Naive thymus-derived CD4-positive, alpha-beta T cell (primary cell): ENCODE data around the gene NUP98. TPM values are rescaled to one million over a fixed set of nuclear protein-coding genes. Genes with fewer than 3 reads are reported as not detected.

Experiments
- ATAC-seq: fragments of 150-1000 bp; cut with Tn5 transposase; 2 replicates; pipeline ENCODE4 v1.10.0; 2021; ENCODE audit warnings: mild to moderate bottlenecking, moderate library complexity
- CTCF ChIA-PET: fragments of 350-600 bp; sonication (Branson Sonifier 250); formaldehyde crosslinking; loops from one replicate; lab custom pipeline; 2021; ENCODE audit warnings: antibody characterized with exemption; lab: Charles Lee
- POLR2A ChIA-PET: fragments of 350-600 bp; sonication (Branson Sonifier 250); formaldehyde crosslinking; loops from one replicate; lab custom pipeline; 2021; ENCODE audit warnings: antibody characterized with exemption, inconsistent platforms; lab: Charles Lee
- DNase-seq, 9 donors: peaks; one replicate each; pipeline versions ENCODE4 v3.0.0 to v3.0.0-alpha.2; 2020 to 2022; ENCODE audit warnings: mixed read lengths in 1 of 9
- H3K27ac ChIP-seq: one replicate; pipeline ENCODE4 v1.7.0; 2013; ENCODE audit warnings: mild to moderate bottlenecking, low read depth, low read length, moderate library complexity
- H3K27me3 ChIP-seq, 2 donors: one replicate each; pipeline ENCODE4 v1.7.0; 2013; ENCODE audit warnings: low read length in 2 of 2, mild to moderate bottlenecking in 2 of 2, moderate library complexity in 2 of 2; ENCODE audit not compliant: control insufficient read depth in 2 of 2, insufficient read depth in 2 of 2
- H3K36me3 ChIP-seq, 3 experiments: 1 replicate in 2 of 3; 2 replicates in 1 of 3; pipeline ENCODE4 v1.7.0; 2013; ENCODE audit warnings: low read length in 3 of 3, mild to moderate bottlenecking in 3 of 3, moderate library complexity in 1 of 3; ENCODE audit not compliant: insufficient read depth in 3 of 3, control insufficient read depth in 2 of 3
- H3K4me1 ChIP-seq, 2 donors: one replicate each; pipeline ENCODE4 v1.7.0; 2013; ENCODE audit warnings: low read length in 2 of 2, mild to moderate bottlenecking in 2 of 2, moderate library complexity in 1 of 2; ENCODE audit not compliant: control insufficient read depth in 2 of 2, insufficient read depth in 2 of 2
- H3K4me3 ChIP-seq: 2 replicates; pipeline ENCODE4 v1.7.0; 2013; ENCODE audit warnings: mild to moderate bottlenecking, low read length
- H3K9me3 ChIP-seq, 3 experiments: 1 replicate in 2 of 3; 2 replicates in 1 of 3; pipeline ENCODE4 v1.7.0; 2013; ENCODE audit warnings: low read length in 3 of 3; ENCODE audit not compliant: control insufficient read depth in 2 of 3
- H3K27ac Mint-ChIP-seq, 9 donors: one replicate each; pipeline ENCODE4 v1.8.0; 2020 to 2022; ENCODE audit warnings: mixed read lengths in 9 of 9, mild to moderate bottlenecking in 8 of 9, moderate library complexity in 5 of 9, inconsistent platforms in 2 of 9
- H3K27me3 Mint-ChIP-seq, 5 donors: one replicate each; pipeline ENCODE4 v1.8.0; 2021 to 2022; ENCODE audit warnings: mixed read lengths in 5 of 5, mild to moderate bottlenecking in 1 of 5
- H3K36me3 Mint-ChIP-seq, 5 donors: one replicate each; pipeline ENCODE4 v1.8.0; 2020 to 2022; ENCODE audit warnings: mixed read lengths in 5 of 5, mild to moderate bottlenecking in 3 of 5, inconsistent platforms in 1 of 5
- H3K4me1 Mint-ChIP-seq, 7 donors: one replicate each; pipeline ENCODE4 v1.8.0; 2020 to 2022; ENCODE audit warnings: mixed read lengths in 7 of 7, mild to moderate bottlenecking in 3 of 7, inconsistent platforms in 1 of 7
- H3K4me3 Mint-ChIP-seq, 10 donors: one replicate each; pipeline ENCODE4 v1.8.0; 2020 to 2022; ENCODE audit warnings: mild to moderate bottlenecking in 10 of 10, mixed read lengths in 10 of 10, moderate library complexity in 6 of 10, inconsistent platforms in 2 of 10
- H3K9me3 Mint-ChIP-seq, 11 donors: one replicate each; pipeline ENCODE4 v1.8.0; 2020 to 2022; ENCODE audit warnings: mixed read lengths in 11 of 11, mild to moderate bottlenecking in 4 of 11, inconsistent platforms in 1 of 11, moderate library complexity in 1 of 11
- intact Hi-C, 2 donors: fragments of 100-400 bp; cut with micrococcal nuclease; formaldehyde crosslinking; loops; one replicate each; pipeline ENCODE4 v1.15.1; 2023
- polyA plus RNA-seq, 2 donors: library from polyadenylated mRNA; unstranded; fragments of 300-500 nt; fragmentation: Illumina TruSeq; gene quantifications; one replicate each; pipeline ENCODE4 v1.2.3, GENCODE V29; 2021
- total RNA-seq, 6 experiments: library from RNA in 5 of 6; stranded (reverse) in 5 of 6; gene quantifications; 1 replicate in 5 of 6; 2 replicates in 1 of 6; pipeline ENCODE4 v1.2.3 and lab custom pipeline; 2021 to 2026

Gene NUP98
- total and polyA plus RNA-seq, 7 experiments from 2014 or later = 45.0 to 137 (median 104) TPM

- Histone ChIP-seq H3K36me3 (peaks cover 0 to 23% (median 2%) of the 10 kb centered on the region in 3 experiments), H3K27ac (peak overlapping the region; percentile 95), H3K4me3 (peak overlapping the region; percentile 38), H3K9me3 (no peaks in the 10 kb centered on the region), H3K4me1 (peaks cover 78 to 80% of the 10 kb centered on the region in 2 donors), H3K27me3 (no peaks in the 10 kb centered on the region)
- Mint-ChIP-seq H3K4me1 (peaks cover 65 to 91% (median 84%) of the 10 kb centered on the region in 7 donors), H3K27ac (peak overlapping the region; percentile 86 to 99 (median 93)), H3K4me3 (peak overlapping the region; percentile 86 to 99 (median 94)), H3K27me3 (no peaks in the 10 kb centered on the region), H3K36me3 (peaks cover 7 to 47% (median 22%) of the 10 kb centered on the region in 5 donors), H3K9me3 (peaks cover 0 to 7% (median 0%) of the 10 kb centered on the region in 11 donors)
- ATAC-seq = no peak
- ChIA-PET POLR2A (interaction anchor here (0.8 to 17.9 kb wide), 10 partner anchors 8 to 223 kb away, joined by 3 to 399 read pairs (median 4); partner anchors contain the start of gene STIM1), CTCF (interaction anchor here (0.6 to 12.5 kb wide), 5 partner anchors 10 to 457 kb away, joined by 3 to 213 read pairs (median 5); partner anchors contain the start of gene STIM1)
- intact Hi-C loops = no loop called here
- DNase-seq = no peak
Observed at GRCh38 chr11:3835751-3836150, 38.4 kb upstream of the NUP98 start.

DNA sequence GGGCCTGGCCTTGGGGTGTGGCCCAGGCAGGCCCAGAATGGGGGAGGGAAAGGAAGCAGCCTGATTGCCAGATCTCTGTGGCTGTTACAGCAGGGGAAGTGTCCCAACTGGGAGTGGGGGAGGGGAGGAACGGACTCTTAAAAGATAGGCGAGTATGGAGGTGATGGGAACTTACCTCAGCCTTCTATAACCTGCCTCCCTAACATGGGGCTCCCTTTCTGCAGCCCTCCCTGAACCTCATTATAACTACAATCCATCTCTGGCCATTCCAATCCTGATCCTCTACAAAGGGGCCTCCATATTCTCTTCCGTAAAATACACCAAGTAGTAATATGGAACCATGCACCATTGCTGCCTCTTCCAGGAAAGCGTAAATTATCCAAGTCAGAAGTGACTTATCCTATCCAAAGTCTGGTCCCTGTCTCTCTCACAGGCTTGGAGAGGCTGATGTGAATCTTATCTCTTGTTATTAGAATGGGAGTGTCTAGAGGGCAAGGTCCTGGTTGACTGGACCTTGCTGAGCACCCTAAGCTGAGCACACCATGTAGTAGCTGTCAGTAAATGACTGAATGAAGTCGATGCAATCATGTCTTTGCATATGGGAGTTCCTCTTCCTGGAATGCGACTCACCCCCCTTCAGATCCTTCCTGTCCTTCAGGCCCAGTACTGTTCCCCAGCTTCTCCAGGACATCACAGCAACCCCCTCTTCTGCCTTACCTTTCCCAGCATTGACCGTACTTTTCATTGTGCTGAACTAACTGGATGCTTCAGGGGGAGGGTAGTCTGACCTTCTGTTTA is 37.5 kb upstream of the NUP98 start:
- H3K4me3 ChIP-seq = peak overlapping the region; percentile 38
- peak; percentile 28 for ATAC-seq

DNA sequence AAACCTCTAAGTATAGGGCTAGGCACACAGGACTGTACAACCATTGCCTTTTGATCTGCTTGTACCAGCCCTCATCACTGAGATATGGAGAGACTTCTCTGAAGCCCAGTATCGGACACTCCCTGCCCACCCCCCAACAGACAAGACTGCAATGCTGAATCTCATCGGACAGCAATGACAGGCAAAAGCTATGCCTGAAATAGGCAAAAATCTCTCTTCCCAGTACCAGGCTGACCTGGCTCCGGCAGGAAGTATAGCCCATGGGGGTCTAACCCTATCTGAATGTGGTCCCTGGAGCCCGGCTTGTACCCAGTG is 37.0 kb upstream of the NUP98 start:
- ChIA-PET CTCF (no interaction called here), POLR2A (interaction anchor here (0.7 to 17.9 kb wide), 6 partner anchors 9 to 38 kb away, joined by 3 to 399 read pairs (median 4); partner anchors contain the start of gene STIM1)
- peaks cover 73 to 93% (median 83%) of the 10 kb centered on the region in 7 donors for H3K4me1 Mint-ChIP-seq
- H3K27me3 ChIP-seq = no peaks in the 10 kb centered on the region
- peaks cover 0 to 32% (median 2%) of the 10 kb centered on the region in 3 experiments for H3K36me3 ChIP-seq
- ATAC-seq (no peak), DNase-seq (no peak)
- H3K9me3 Mint-ChIP-seq = peaks cover 0 to 4% (median 0%) of the 10 kb centered on the region in 11 donors
- no peaks in the 10 kb centered on the region for H3K9me3 ChIP-seq
- H3K27ac ChIP-seq = peak overlapping the region; percentile 95
- peak overlapping the region; percentile 38 for H3K4me3 ChIP-seq
- intact Hi-C loops = loop anchor here in 1 of 2 donors (1.0 kb wide), 1 partner anchor 10 kb away; no protein-coding TSS in a partner anchor
- H3K4me1 ChIP-seq = peaks cover 78 to 88% of the 10 kb centered on the region in 2 donors
- H3K27me3 Mint-ChIP-seq = no peaks in the 10 kb centered on the region
- H3K27ac Mint-ChIP-seq = peak overlapping the region; percentile 86 to 99 (median 93)
- peak overlapping the region; percentile 86 to 99 (median 94) for H3K4me3 Mint-ChIP-seq
- H3K36me3 Mint-ChIP-seq = peaks cover 7 to 45% (median 24%) of the 10 kb centered on the region in 5 donors

More for the DNA sequence above, 37.5 kb upstream of the NUP98 start:
- ChIA-PET CTCF (interaction anchor here (1.0 to 12.5 kb wide), 3 partner anchors 11 to 237 kb away, joined by 3 to 213 read pairs (median 5); partner anchors contain the start of gene STIM1), POLR2A (interaction anchor here (0.7 to 17.9 kb wide), 9 partner anchors 9 to 149 kb away, joined by 3 to 399 read pairs (median 4); partner anchors contain the start of gene STIM1)
- intact Hi-C loops = loop anchor here in 1 of 2 donors (1.0 kb wide), 1 partner anchor 11 kb away; no protein-coding TSS in a partner anchor
- H3K9me3 ChIP-seq = no peaks in the 10 kb centered on the region
- peaks cover 0 to 26% (median 2%) of the 10 kb centered on the region in 3 experiments for H3K36me3 ChIP-seq
- no peaks in the 10 kb centered on the region for H3K27me3 Mint-ChIP-seq
- DNase-seq = no peak
- H3K27me3 ChIP-seq = no peaks in the 10 kb centered on the region
- peak overlapping the region; percentile 86 to 99 (median 94) for H3K4me3 Mint-ChIP-seq
- peak overlapping the region; percentile 86 to 99 (median 93) for H3K27ac Mint-ChIP-seq
- H3K9me3 Mint-ChIP-seq = peaks cover 0 to 7% (median 0%) of the 10 kb centered on the region in 11 donors
- H3K27ac ChIP-seq = peak overlapping the region; percentile 95
- H3K36me3 Mint-ChIP-seq = peaks cover 7 to 48% (median 24%) of the 10 kb centered on the region in 5 donors
- H3K4me1 ChIP-seq = peaks cover 78 to 88% of the 10 kb centered on the region in 2 donors
- H3K4me1 Mint-ChIP-seq = peaks cover 73 to 96% (median 89%) of the 10 kb centered on the region in 7 donors

GRCh38 chr11:3833449-3833848 is 36.1 kb upstream of the NUP98 start:
- peak overlapping the region; percentile 58 to 99 (median 93) for H3K27ac Mint-ChIP-seq
- H3K27ac ChIP-seq = peak overlapping the region; percentile 95
- H3K4me3 Mint-ChIP-seq = peak overlapping the region; percentile 33 to 99 (median 92)
- peaks cover 70 to 85% (median 78%) of the 10 kb centered on the region in 7 donors for H3K4me1 Mint-ChIP-seq
- peaks cover 7 to 39% (median 21%) of the 10 kb centered on the region in 5 donors for H3K36me3 Mint-ChIP-seq
- H3K4me3 ChIP-seq = no peak overlapping the region
- H3K9me3 Mint-ChIP-seq = peaks cover 0 to 2% (median 0%) of the 10 kb centered on the region in 11 donors
- DNase-seq (no peak), ATAC-seq (no peak)
- CTCF ChIA-PET = interaction anchor here (1.0 to 1.8 kb wide), 2 partner anchors 8 to 13 kb away, joined by 3 to 4 read pairs; no protein-coding TSS in a partner anchor
- H3K4me1 ChIP-seq = peaks cover 71 to 81% of the 10 kb centered on the region in 2 donors
- H3K27me3 Mint-ChIP-seq = no peaks in the 10 kb centered on the region
- POLR2A ChIA-PET = interaction anchor here (0.6 to 17.9 kb wide), 10 partner anchors 8 to 252 kb away, joined by 3 to 399 read pairs (median 4); partner anchors contain the start of gene STIM1
- intact Hi-C loops = no loop called here
- H3K36me3 ChIP-seq = peaks cover 0 to 37% (median 2%) of the 10 kb centered on the region in 3 experiments
- H3K27me3 ChIP-seq = no peaks in the 10 kb centered on the region
- H3K9me3 ChIP-seq = no peaks in the 10 kb centered on the region

DNA sequence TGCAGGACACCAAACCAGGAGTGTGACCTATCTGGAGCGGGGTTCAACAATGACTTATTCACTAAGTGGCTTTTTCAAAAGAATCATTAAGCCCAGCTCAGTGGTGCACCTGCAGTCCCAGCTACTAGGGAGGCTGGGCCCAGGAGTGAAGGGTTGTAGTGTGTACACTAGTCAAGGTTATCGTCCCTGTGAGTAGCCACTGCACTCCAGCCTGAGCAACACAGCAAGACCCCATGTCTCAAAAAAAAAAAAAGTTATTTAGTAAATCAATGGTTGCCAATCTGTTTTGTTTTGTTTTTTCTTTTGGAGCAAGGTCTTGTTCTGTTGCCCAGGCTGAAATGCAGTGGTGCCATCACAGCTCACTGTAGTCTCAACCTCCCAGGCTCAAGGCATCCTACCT is 35.5 kb upstream of the NUP98 start:
- H3K4me3 ChIP-seq = no peak overlapping the region
- no peak for DNase-seq
- POLR2A ChIA-PET = interaction anchor here (0.6 to 17.9 kb wide), 8 partner anchors 9 to 253 kb away, joined by 3 to 399 read pairs (median 4); partner anchors contain the start of gene STIM1

More for the DNA sequence above, 35.5 kb upstream of the NUP98 start:
- Mint-ChIP-seq H3K4me3 (peak overlapping the region; percentile 16 to 99 (median 92)), H3K27ac (peak overlapping the region in 8 of 9 donors; percentile 86 to 99 (median 93)), H3K4me1 (peaks cover 64 to 84% (median 72%) of the 10 kb centered on the region in 7 donors), H3K9me3 (peaks cover 0 to 2% (median 0%) of the 10 kb centered on the region in 11 donors), H3K36me3 (peaks cover 3 to 33% (median 26%) of the 10 kb centered on the region in 5 donors), H3K27me3 (no peaks in the 10 kb centered on the region)
- intact Hi-C loops = no loop called here
- CTCF ChIA-PET = interaction anchor here (0.5 to 1.8 kb wide), 4 partner anchors 9 to 151 kb away, joined by 3 to 5 read pairs (median 4); no protein-coding TSS in a partner anchor
- peak overlapping the region; percentile 95 for H3K27ac ChIP-seq
- H3K27me3 ChIP-seq = no peaks in the 10 kb centered on the region
- no peaks in the 10 kb centered on the region for H3K9me3 ChIP-seq
- H3K36me3 ChIP-seq = peaks cover 0 to 42% (median 2%) of the 10 kb centered on the region in 3 experiments
- H3K4me1 ChIP-seq = peaks cover 65 to 75% of the 10 kb centered on the region in 2 donors
- ATAC-seq = no peak
